Measurements from ENCODE around the gene MCOLN3. TPM values are rescaled to one million over a fixed set of nuclear protein-coding genes. Genes with fewer than 3 reads are reported as not detected.

MCOLN3 gene
- total RNA-seq, 4 donors from 2014 or later: 1.1 to 5.0 (median 3.7) TPM

DNA sequence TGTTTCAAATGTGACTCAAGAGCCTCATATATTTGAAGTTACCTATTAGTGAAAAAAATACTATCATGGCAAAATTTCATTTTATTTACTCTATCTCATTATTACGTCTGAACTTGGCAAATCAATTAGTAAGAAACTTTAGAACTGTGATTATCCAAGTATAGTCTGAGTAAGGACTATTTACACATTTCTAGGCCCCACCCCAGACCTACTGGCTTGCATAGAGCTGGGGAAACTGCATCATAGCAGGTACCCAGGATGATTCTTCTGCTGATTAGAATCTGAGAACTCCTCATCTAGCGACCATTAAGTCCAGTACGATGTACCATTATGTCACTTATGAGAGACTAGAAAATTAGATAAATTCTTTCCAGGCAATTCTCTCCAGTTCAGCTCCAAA lies 20.1 kb downstream of the MCOLN3 start:
- intact Hi-C loops (cut with DNase I; ENCODE audit: low total_unique reads): no loop called here
- H3K4me3 ChIP-seq (ENCODE audit: low read depth, poor library complexity, severe bottlenecking): no peak overlapping the region
- no peak for DNase-seq (ENCODE audit: low spot score in 2 of 2)
- TF ChIP-seq, protein P1, sequence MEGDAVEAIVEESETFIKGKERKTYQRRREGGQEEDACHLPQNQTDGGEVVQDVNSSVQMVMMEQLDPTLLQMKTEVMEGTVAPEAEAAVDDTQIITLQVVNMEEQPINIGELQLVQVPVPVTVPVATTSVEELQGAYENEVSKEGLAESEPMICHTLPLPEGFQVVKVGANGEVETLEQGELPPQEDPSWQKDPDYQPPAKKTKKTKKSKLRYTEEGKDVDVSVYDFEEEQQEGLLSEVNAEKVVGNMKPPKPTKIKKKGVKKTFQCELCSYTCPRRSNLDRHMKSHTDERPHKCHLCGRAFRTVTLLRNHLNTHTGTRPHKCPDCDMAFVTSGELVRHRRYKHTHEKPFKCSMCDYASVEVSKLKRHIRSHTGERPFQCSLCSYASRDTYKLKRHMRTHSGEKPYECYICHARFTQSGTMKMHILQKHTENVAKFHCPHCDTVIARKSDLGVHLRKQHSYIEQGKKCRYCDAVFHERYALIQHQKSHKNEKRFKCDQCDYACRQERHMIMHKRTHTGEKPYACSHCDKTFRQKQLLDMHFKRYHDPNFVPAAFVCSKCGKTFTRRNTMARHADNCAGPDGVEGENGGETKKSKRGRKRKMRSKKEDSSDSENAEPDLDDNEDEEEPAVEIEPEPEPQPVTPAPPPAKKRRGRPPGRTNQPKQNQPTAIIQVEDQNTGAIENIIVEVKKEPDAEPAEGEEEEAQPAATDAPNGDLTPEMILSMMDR (IDR thresholded peaks at IDR 0.05): no peak
- TF ChIP-seq POLR2A (IDR thresholded peaks at IDR 0.05): no peak
- WGBS, 2 donors: 76 to 85% methylated on average over 3 of the region's 3 CpGs

DNA sequence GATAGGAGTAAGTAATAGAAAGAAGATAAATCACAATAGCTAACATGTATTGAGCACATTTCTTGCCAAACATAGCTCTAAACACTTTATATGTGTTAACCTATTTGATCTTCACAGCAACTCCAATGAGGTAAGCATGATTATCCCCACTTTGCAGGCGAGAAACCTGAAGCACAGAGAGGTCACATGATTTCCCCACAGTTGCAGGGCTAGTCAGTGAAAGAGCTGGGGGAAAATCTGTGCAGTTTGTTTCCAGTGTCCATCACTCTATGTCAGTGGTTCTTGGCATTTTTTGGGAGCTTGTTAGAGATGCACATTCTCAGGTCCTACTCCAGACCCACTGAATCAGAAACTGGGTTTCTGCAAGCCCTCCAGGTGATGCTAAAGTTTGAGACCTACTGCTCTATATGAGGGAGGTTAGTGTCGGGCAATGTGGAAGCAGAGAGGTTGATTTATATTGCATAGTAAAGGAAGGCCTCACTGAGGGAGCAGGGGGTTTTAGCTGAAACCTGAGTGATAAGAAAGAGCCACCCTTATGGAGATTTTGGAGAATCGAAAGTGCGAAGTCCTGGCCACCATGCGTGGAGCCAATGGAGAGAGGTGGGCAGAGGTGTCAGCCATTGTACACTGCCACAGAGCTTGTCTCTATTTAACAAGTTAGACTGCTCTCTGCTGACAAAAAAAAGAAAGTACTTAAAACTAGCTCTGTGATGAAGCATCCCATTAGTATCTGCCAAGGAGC lies 20.9 kb downstream of the MCOLN3 start:
- intact Hi-C loops (cut with DNase I; ENCODE audit: low total_unique reads): no loop called here
- 77 to 83% methylated on average over 5 of the region's 5 CpGs for WGBS, 2 donors
- no peak for DNase-seq (ENCODE audit: low spot score in 2 of 2)

DNA sequence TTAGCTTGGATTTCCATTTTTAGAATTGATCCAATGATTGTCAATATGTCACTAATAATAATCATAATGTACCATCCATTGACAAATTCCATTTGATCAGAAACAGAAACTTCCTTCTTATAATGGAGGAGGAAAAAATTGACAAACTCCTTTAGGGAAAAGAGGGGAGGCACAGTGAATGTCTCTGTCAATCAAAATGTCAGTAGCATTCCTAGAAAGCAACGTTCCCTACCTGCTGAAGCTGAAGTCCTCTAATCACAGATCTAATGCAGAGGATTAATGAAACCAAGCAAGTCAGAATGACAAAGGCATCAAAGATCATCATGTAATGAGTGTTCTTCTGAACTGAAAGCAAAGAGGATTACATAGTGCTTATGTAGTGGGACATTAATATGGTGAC lies 22.4 kb downstream of the MCOLN3 start:
- intact Hi-C loops (cut with DNase I; ENCODE audit: low total_unique reads): no loop called here
- DNase-seq (ENCODE audit: low spot score in 2 of 2): no peak
- 58 to 65% methylated on average over 1 of the region's 1 CpG for WGBS, 2 donors
- TF ChIP-seq, protein P1 (IDR thresholded peaks at IDR 0.05): no peak
- no peak for TF ChIP-seq POLR2A (IDR thresholded peaks at IDR 0.05)
- H3K4me3 ChIP-seq (ENCODE audit: low read depth, poor library complexity, severe bottlenecking): no peak overlapping the region

More for the DNA sequence above, 20.9 kb downstream of the MCOLN3 start:
- H3K4me3 ChIP-seq (ENCODE audit: low read depth, poor library complexity, severe bottlenecking): no peak overlapping the region
- TF ChIP-seq POLR2A (IDR thresholded peaks at IDR 0.05): no peak
- TF ChIP-seq, protein P1 (IDR thresholded peaks at IDR 0.05): no peak

DNA sequence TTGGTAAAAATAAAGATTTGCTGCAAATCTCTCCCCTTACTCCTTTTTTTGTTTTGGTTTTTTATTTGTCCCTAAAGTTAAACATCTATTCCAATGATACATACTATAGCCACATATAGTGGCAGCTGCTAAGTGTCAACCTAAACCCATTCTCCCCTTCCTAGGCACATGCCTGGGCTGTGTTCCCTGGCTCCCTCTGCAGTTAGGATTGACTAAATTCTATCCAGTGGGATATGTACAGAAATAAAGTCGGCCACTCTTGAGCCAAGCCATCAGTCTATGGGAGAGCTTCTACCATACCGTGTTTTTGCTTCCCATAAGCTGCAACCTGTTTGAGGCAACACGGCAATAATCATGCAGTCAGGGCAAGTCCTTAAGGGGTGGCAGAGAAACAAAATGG lies 23.6 kb downstream of the MCOLN3 start:
- H3K4me3 ChIP-seq (ENCODE audit: low read depth, poor library complexity, severe bottlenecking): no peak overlapping the region
- WGBS, 2 donors: 83 to 96% methylated on average over 3 of the region's 3 CpGs
- intact Hi-C loops (cut with DNase I; ENCODE audit: low total_unique reads): no loop called here
- TF ChIP-seq POLR2A (IDR thresholded peaks at IDR 0.05): no peak
- TF ChIP-seq, protein P1 (IDR thresholded peaks at IDR 0.05): no peak
- DNase-seq (ENCODE audit: low spot score in 2 of 2): no peak

DNA sequence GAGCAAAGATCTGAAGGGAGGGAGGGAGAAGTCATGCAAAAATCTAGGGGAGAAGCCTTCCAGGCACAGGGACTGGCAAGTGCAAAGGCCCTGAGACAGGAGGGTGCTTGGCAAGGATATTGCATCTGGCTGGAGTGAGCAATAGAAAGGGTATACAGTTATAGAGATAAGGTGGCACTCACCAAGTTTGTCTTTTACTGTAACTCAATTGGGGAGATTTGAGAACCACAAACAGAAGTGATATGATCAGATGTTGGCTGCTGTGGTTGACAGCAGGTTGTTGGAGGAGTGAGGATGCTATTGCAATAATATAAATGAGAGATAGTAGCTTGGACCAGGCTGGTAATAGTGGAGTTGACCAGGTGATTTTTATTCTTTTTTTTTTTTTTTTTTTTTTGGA lies 25.6 kb downstream of the MCOLN3 start:
- intact Hi-C loops (cut with DNase I; ENCODE audit: low total_unique reads): no loop called here
- TF ChIP-seq, protein P1 (IDR thresholded peaks at IDR 0.05): no peak
- no peak overlapping the region for H3K4me3 ChIP-seq (ENCODE audit: low read depth, poor library complexity, severe bottlenecking)
- no peak for DNase-seq (ENCODE audit: low spot score in 2 of 2)

DNA sequence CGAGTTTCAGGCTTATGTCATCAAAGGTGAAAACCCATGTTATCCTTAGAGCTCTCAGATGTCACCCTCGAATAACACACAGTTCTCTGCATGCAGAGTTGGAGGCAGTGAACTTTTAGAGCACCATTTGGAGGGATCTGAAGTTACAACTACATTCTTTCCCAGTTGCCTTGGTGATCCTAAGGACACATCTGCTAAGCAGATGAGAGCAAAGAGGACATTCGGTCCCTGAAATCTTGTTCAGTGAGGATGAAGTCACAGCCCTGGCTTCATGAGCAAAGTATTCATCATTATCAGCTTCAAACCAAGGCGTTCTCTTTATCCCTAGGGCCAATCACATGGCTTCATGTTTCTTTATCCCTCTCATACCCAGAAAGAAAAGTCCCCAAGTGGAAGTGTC lies 28.3 kb downstream of the MCOLN3 start:
- no peak for TF ChIP-seq POLR2A (IDR thresholded peaks at IDR 0.05)
- TF ChIP-seq, protein P1 (IDR thresholded peaks at IDR 0.05): no peak
- peak in 1 of 2 donors; percentile 40 for DNase-seq (ENCODE audit: low spot score in 2 of 2)
- H3K4me3 ChIP-seq (ENCODE audit: low read depth, poor library complexity, severe bottlenecking): no peak overlapping the region
- intact Hi-C loops (cut with DNase I; ENCODE audit: low total_unique reads): no loop called here
- WGBS, 2 donors: 51 to 62% methylated on average over 4 of the region's 4 CpGs
